HAP-1 (cell line): Measurements from ENCODE around the gene FOXQ1.
"Not testable (repeated sequence)": the region's sequence is repeated elsewhere in the genome, so short reads cannot be mapped to it uniquely, and the experiment has no call there.

Experiments used
- DNase-seq, 2 experiments: peaks; one replicate each; pipeline ENCODE4 v3.0.0-alpha.2; 2016 to 2020; ENCODE audit warnings: low spot score in 2 of 2
- H3K27me3 ChIP-seq: fragments of 250-450 bp; sonication (Bioruptor Pico); 2 replicates; pipeline ENCODE4 v1.5.1; 2020; ENCODE audit warnings: low read depth, mild to moderate bottlenecking, moderate library complexity
- H3K36me3 ChIP-seq: fragments of 250-450 bp; sonication (Bioruptor Pico); replicated peaks from 2 replicates; pipeline ENCODE4 v1.5.1; 2020; ENCODE audit warnings: mild to moderate bottlenecking
- H3K4me1 ChIP-seq: fragments of 250-450 bp; sonication (Bioruptor Pico); 2 replicates; pipeline ENCODE4 v1.5.1; 2020; ENCODE audit warnings: mild to moderate bottlenecking
- H3K4me3 ChIP-seq: fragments of 250-450 bp; sonication (Bioruptor Pico); 2 replicates; pipeline ENCODE4 v1.5.1; 2020; ENCODE audit warnings: mild to moderate bottlenecking, moderate library complexity
- H3K9me3 ChIP-seq: fragments of 250-450 bp; sonication (Bioruptor Pico); 2 replicates; pipeline ENCODE4 v1.5.1; 2020; ENCODE audit warnings: mild to moderate bottlenecking, moderate library complexity
- in situ Hi-C: fragments of 300-500 bp; cut with MboI; formaldehyde crosslinking; loops from 3 replicates; pipeline ENCODE4 v1.14.3; 2020; ENCODE audit warnings: low sequenced_read_pairs, inconsistent platforms, mixed read lengths

FOXQ1 gene

GRCh38 chr6:1346101-1346500 is 34.2 kb downstream of the FOXQ1 start:
- peaks cover 6% of the 10 kb centered on the region; the same call in 1 of the 2 replicates for H3K27me3 ChIP-seq
- no peak for DNase-seq
- in situ Hi-C loops: no loop called here

GRCh38 chr6:1346558-1347091 is 34.7 kb downstream of the FOXQ1 start:
- no peak for DNase-seq
- H3K4me1 ChIP-seq: no peaks in the 10 kb centered on the region
- H3K27me3 ChIP-seq: peaks cover under 1% of the 10 kb centered on the region; the same call in 1 of the 2 replicates
- H3K36me3 ChIP-seq: no peaks in the 10 kb centered on the region
- H3K4me3 ChIP-seq: no peak overlapping the region
- in situ Hi-C loops: no loop called here
- no peaks in the 10 kb centered on the region; the same call in 1 of the 2 replicates for H3K9me3 ChIP-seq

More at GRCh38 chr6:1346101-1346500, 34.2 kb downstream of the FOXQ1 start:
- H3K4me1 ChIP-seq: no peaks in the 10 kb centered on the region
- no peaks in the 10 kb centered on the region for H3K36me3 ChIP-seq
- H3K9me3 ChIP-seq: no peaks in the 10 kb centered on the region; the same call in 1 of the 2 replicates
- no peak overlapping the region for H3K4me3 ChIP-seq

- in situ Hi-C loops: no loop called here
- no peak overlapping the region for H3K4me3 ChIP-seq
- H3K27me3 ChIP-seq: no peaks in the 10 kb centered on the region
- no peaks in the 10 kb centered on the region for H3K36me3 ChIP-seq
- H3K4me1 ChIP-seq: no peaks in the 10 kb centered on the region
- H3K9me3 ChIP-seq: no peaks in the 10 kb centered on the region; the same call in 1 of the 2 replicates
- no peak for DNase-seq
Measured at GRCh38 chr6:1347161-1347560, 35.3 kb downstream of the FOXQ1 start.

- H3K27me3 ChIP-seq: no peaks in the 10 kb centered on the region
- no peak overlapping the region for H3K4me3 ChIP-seq
- in situ Hi-C loops: no loop called here
- H3K4me1 ChIP-seq: no peaks in the 10 kb centered on the region
- no peaks in the 10 kb centered on the region for H3K36me3 ChIP-seq
- H3K9me3 ChIP-seq: no peaks in the 10 kb centered on the region; the same call in 1 of the 2 replicates
- DNase-seq: no peak
Measured at GRCh38 chr6:1348675-1349074, 36.8 kb downstream of the FOXQ1 start.

- no peaks in the 10 kb centered on the region for H3K4me1 ChIP-seq
- H3K9me3 ChIP-seq: no peaks in the 10 kb centered on the region; the same call in 1 of the 2 replicates
- in situ Hi-C loops: no loop called here
Measured at GRCh38 chr6:1349655-1350054, 37.8 kb downstream of the FOXQ1 start.

GRCh38 chr6:1351381-1352008 is 39.6 kb downstream of the FOXQ1 start:
- in situ Hi-C loops: no loop called here
- DNase-seq: no peak
- Histone ChIP-seq H3K27me3 (no peaks in the 10 kb centered on the region; the same call in 1 of the 2 replicates), H3K4me3 (no peak overlapping the region), H3K4me1 (no peaks in the 10 kb centered on the region), H3K36me3 (no peaks in the 10 kb centered on the region), H3K9me3 (no peaks in the 10 kb centered on the region; the same call in 1 of the 2 replicates)

More at GRCh38 chr6:1349655-1350054, 37.8 kb downstream of the FOXQ1 start:
- no peak overlapping the region for H3K4me3 ChIP-seq
- no peak for DNase-seq
- no peaks in the 10 kb centered on the region for H3K27me3 ChIP-seq
- no peaks in the 10 kb centered on the region for H3K36me3 ChIP-seq

GRCh38 chr6:1355068-1355467 is 43.2 kb downstream of the FOXQ1 start:
- DNase-seq, H3K36me3 ChIP-seq, H3K27me3 ChIP-seq, H3K4me3 ChIP-seq, H3K4me1 ChIP-seq, H3K9me3 ChIP-seq, in situ Hi-C loops: not testable (repeated sequence)

GRCh38 chr6:1361717-1362116 is 49.8 kb downstream of the FOXQ1 start:
- in situ Hi-C loops, H3K4me3 ChIP-seq, H3K27me3 ChIP-seq, H3K4me1 ChIP-seq, H3K36me3 ChIP-seq, DNase-seq, H3K9me3 ChIP-seq: not testable (repeated sequence)

- in situ Hi-C loops: no loop called here
- H3K27me3 ChIP-seq: no peaks in the 10 kb centered on the region
- H3K4me3 ChIP-seq: no peak overlapping the region
Measured at GRCh38 chr6:1362643-1363042, 50.7 kb downstream of the FOXQ1 start.

GRCh38 chr6:1363298-1363697 is 51.4 kb downstream of the FOXQ1 start:
- no peaks in the 10 kb centered on the region for H3K4me1 ChIP-seq
- in situ Hi-C loops: no loop called here
- no peak overlapping the region for H3K4me3 ChIP-seq
- H3K9me3 ChIP-seq: no peaks in the 10 kb centered on the region
- DNase-seq: no peak
- no peaks in the 10 kb centered on the region for H3K27me3 ChIP-seq
- no peaks in the 10 kb centered on the region for H3K36me3 ChIP-seq

More at GRCh38 chr6:1362643-1363042, 50.7 kb downstream of the FOXQ1 start:
- no peaks in the 10 kb centered on the region for H3K36me3 ChIP-seq
- H3K9me3 ChIP-seq: no peaks in the 10 kb centered on the region
- DNase-seq: no peak
- H3K4me1 ChIP-seq: no peaks in the 10 kb centered on the region

- Histone ChIP-seq H3K9me3 (no peaks in the 10 kb centered on the region), H3K27me3 (no peaks in the 10 kb centered on the region), H3K36me3 (no peaks in the 10 kb centered on the region), H3K4me3 (no peak overlapping the region), H3K4me1 (no peaks in the 10 kb centered on the region)
- in situ Hi-C loops: no loop called here
- DNase-seq: peak in 1 of 2 experiments; percentile 41
Measured at GRCh38 chr6:1363729-1364572, 52.1 kb downstream of the FOXQ1 start.
